H1 (cell line): Measurements from ENCODE around the gene FREM1. TPM values are rescaled to one million over a fixed set of nuclear protein-coding genes. Genes with fewer than 3 reads are reported as not detected.

Experiments
- CTCF ChIA-PET: fragments of 300-600 bp; sonication (Branson Sonifier 250); formaldehyde crosslinking; loops from one replicate; lab custom pipeline; 2021; ENCODE audit not compliant: partially characterized antibody; lab: Charles Lee
- POLR2A ChIA-PET: fragments of 300-600 bp; sonication (Branson Sonifier 250); formaldehyde crosslinking; loops from one replicate; lab custom pipeline; 2021; ENCODE audit warnings: inconsistent platforms; ENCODE audit not compliant: partially characterized antibody; lab: Charles Lee
- DNase-seq, 2 experiments: peaks; one replicate each; pipeline versions ENCODE4 v3.0.0 to v3.0.0-alpha.2; 2010 to 2022; ENCODE audit warnings: low spot score in 2 of 2, low read depth in 1 of 2, mixed read lengths in 1 of 2
- FAIRE-seq: peaks from 2 replicates; lab custom pipeline; 2011; peaks lifted over from hg19 to GRCh38; lab: Jason Lieb, UNC
- H2AFZ ChIP-seq: 2 replicates; pipeline ENCODE4 v1.8.1; 2012; ENCODE audit warnings: low read length, inconsistent platforms
- H2AK5ac ChIP-seq: 2 replicates; pipeline ENCODE4 v1.6.1; 2013; ENCODE audit warnings: low read depth, low read length
- H2BK120ac ChIP-seq: replicated peaks from 2 replicates; pipeline ENCODE3; 2013; ENCODE audit warnings: low read depth, low read length, inconsistent platforms
- H2BK12ac ChIP-seq: 2 replicates; pipeline ENCODE4 v1.6.1; 2013; ENCODE audit warnings: low read depth, low read length
- H2BK15ac ChIP-seq: 2 replicates; pipeline ENCODE4 v1.6.1; 2013; ENCODE audit warnings: low read length
- H2BK20ac ChIP-seq: 2 replicates; pipeline ENCODE4 v1.6.1; 2013; ENCODE audit warnings: low read length
- H2BK5ac ChIP-seq: 2 replicates; pipeline ENCODE4 v1.6.1; 2013; ENCODE audit warnings: low read depth, low read length
- H3K14ac ChIP-seq: 2 replicates; pipeline ENCODE4 v1.6.1; 2013; ENCODE audit warnings: inconsistent platforms; ENCODE audit not compliant: insufficient read length
- H3K18ac ChIP-seq: 2 replicates; pipeline ENCODE4 v1.6.1; 2013; ENCODE audit warnings: low read length; ENCODE audit errors: extremely low read depth
- H3K23ac ChIP-seq: 2 replicates; pipeline ENCODE4 v1.6.1; 2013; ENCODE audit warnings: inconsistent platforms; ENCODE audit not compliant: insufficient read length
- H3K23me2 ChIP-seq: 2 replicates; pipeline ENCODE4 v1.6.1; 2013; ENCODE audit warnings: low read depth, low read length
- H3K27ac ChIP-seq: 2 replicates; pipeline ENCODE4 v1.6.1; 2011; ENCODE audit warnings: low read depth, low read length, inconsistent platforms
- H3K27me3 ChIP-seq, 4 experiments: replicated peaks in 1 of 4; 1 replicate in 1 of 4; 2 replicates in 3 of 4; pipeline versions ENCODE4 v1.6.1 to v1.8.1; 2011 to 2013; ENCODE audit warnings: low read length in 3 of 4, mild to moderate bottlenecking in 3 of 4, inconsistent platforms in 2 of 4, mixed read lengths in 2 of 4, moderate library complexity in 1 of 4; ENCODE audit not compliant: control insufficient read depth in 3 of 4, insufficient read depth in 3 of 4; ENCODE audit errors: extremely low read depth in 1 of 4
- H3K36me3 ChIP-seq, 4 experiments: 2 replicates each; pipeline versions ENCODE4 v1.6.1 to v1.8.1; 2011 to 2013; ENCODE audit warnings: mild to moderate bottlenecking in 4 of 4, low read length in 3 of 4, moderate library complexity in 2 of 4, control low read depth in 1 of 4, inconsistent platforms in 1 of 4; ENCODE audit not compliant: insufficient read depth in 4 of 4, control insufficient read depth in 2 of 4
- H3K4ac ChIP-seq: replicated peaks from 2 replicates; pipeline ENCODE3; 2013; ENCODE audit warnings: low read length, low read depth, mixed read lengths, inconsistent platforms; ENCODE audit not compliant: insufficient read length
- H3K4me1 ChIP-seq, 4 experiments: replicated peaks in 1 of 4; 1 replicate in 1 of 4; 2 replicates in 3 of 4; pipeline versions ENCODE4 v1.6.1 to v1.8.1; 2011 to 2013; ENCODE audit warnings: low read length in 3 of 4, inconsistent platforms in 2 of 4, mixed read lengths in 1 of 4; ENCODE audit not compliant: insufficient read depth in 4 of 4, control insufficient read depth in 3 of 4
- H3K4me2 ChIP-seq, 2 experiments: 2 replicates each; pipeline versions ENCODE4 v1.6.1 to v1.8.1; 2011 to 2013; ENCODE audit warnings: low read depth in 2 of 2, low read length in 2 of 2, control low read depth in 1 of 2, inconsistent platforms in 1 of 2, mild to moderate bottlenecking in 1 of 2; ENCODE audit not compliant: insufficient read depth in 1 of 2
- H3K4me3 ChIP-seq, 4 experiments: fragments of 200-600, 300-600 bp in 1 of 4; sonication (generic), shearing (Covaris generic), sonication (Bioruptor Twin) in 1 of 4; 2 replicates each; pipeline versions ENCODE4 v1.5.1 to v1.8.1; 2011 to 2016; ENCODE audit warnings: low read length in 4 of 4, low read depth in 3 of 4, control low read depth in 2 of 4, inconsistent platforms in 2 of 4, mild to moderate bottlenecking in 2 of 4, mixed read lengths in 1 of 4, moderate library complexity in 1 of 4; ENCODE audit not compliant: insufficient read depth in 2 of 4; ENCODE audit errors: extremely low read depth in 1 of 4
- H3K56ac ChIP-seq: replicated peaks from 2 replicates; pipeline ENCODE3; 2013; ENCODE audit warnings: low read depth, mild to moderate bottlenecking, mixed read lengths, low read length, inconsistent platforms; ENCODE audit not compliant: insufficient read length
- H3K79me1 ChIP-seq: 2 replicates; pipeline ENCODE4 v1.6.1; 2013; ENCODE audit warnings: low read depth, low read length, control low read depth
- H3K79me2 ChIP-seq, 2 experiments: 2 replicates each; pipeline versions ENCODE4 v1.6.1 to v1.8.1; 2012 to 2013; ENCODE audit warnings: low read length in 2 of 2, mild to moderate bottlenecking in 2 of 2, inconsistent platforms in 1 of 2; ENCODE audit not compliant: insufficient read depth in 2 of 2, control insufficient read depth in 1 of 2
- H3K9ac ChIP-seq, 4 experiments: replicated peaks in 1 of 4; 1 replicate in 1 of 4; 2 replicates in 3 of 4; pipeline versions ENCODE4 v1.6.1 to v1.8.1; 2011 to 2013; ENCODE audit warnings: low read depth in 3 of 4, low read length in 3 of 4, control low read depth in 2 of 4, mild to moderate bottlenecking in 2 of 4, moderate library complexity in 2 of 4, inconsistent platforms in 1 of 4; ENCODE audit errors: extremely low read depth in 1 of 4
- H3K9me3 ChIP-seq, 2 experiments: 2 replicates each; pipeline versions ENCODE4 v1.6.1 to v1.8.1; 2012 to 2013; ENCODE audit warnings: mild to moderate bottlenecking in 2 of 2, moderate library complexity in 2 of 2, control low read depth in 1 of 2, inconsistent platforms in 1 of 2, low read depth in 1 of 2, low read length in 1 of 2, mixed read lengths in 1 of 2; ENCODE audit not compliant: insufficient read depth in 2 of 2
- H4K20me1 ChIP-seq, 2 experiments: replicated peaks in 1 of 2; 2 replicates each; pipeline versions ENCODE3 to v1.8.1; 2011 to 2013; ENCODE audit warnings: inconsistent platforms in 2 of 2, low read length in 2 of 2, mild to moderate bottlenecking in 1 of 2; ENCODE audit not compliant: insufficient read depth in 2 of 2, control insufficient read depth in 1 of 2
- H4K5ac ChIP-seq: 2 replicates; pipeline ENCODE4 v1.6.1; 2013; ENCODE audit warnings: low read length, low read depth, mixed read lengths, inconsistent platforms; ENCODE audit not compliant: insufficient read length
- H4K8ac ChIP-seq: 2 replicates; pipeline ENCODE4 v1.8.0; 2013; ENCODE audit warnings: mild to moderate bottlenecking, moderate library complexity, low read length, inconsistent platforms; ENCODE audit not compliant: insufficient read depth; ENCODE audit errors: extremely low read depth
- H4K91ac ChIP-seq: replicated peaks from 2 replicates; pipeline ENCODE3; 2013; ENCODE audit warnings: low read length, mixed read lengths, inconsistent platforms; ENCODE audit not compliant: insufficient read length
- HDAC6 ChIP-seq: IDR thresholded peaks from one replicate; pipeline ENCODE4 v1.7.1; 2012; ENCODE audit warnings: low read depth, mild to moderate bottlenecking, inconsistent platforms, low read length, moderate library complexity
- KDM5A ChIP-seq: fragments of 200-600 bp; IDR thresholded peaks from 2 replicates; pipeline ENCODE4 v1.7.1; 2012; ENCODE audit warnings: mild to moderate bottlenecking, low read length, inconsistent platforms, mixed read lengths
- MAFK ChIP-seq: IDR thresholded peaks from 2 replicates; pipeline ENCODE4 v1.6.1; 2012; ENCODE audit warnings: low read depth, mild to moderate bottlenecking, improper control_type of control experiment, low read length
- MAX ChIP-seq: IDR thresholded peaks from 2 replicates; pipeline ENCODE4 v1.6.1; 2012; ENCODE audit warnings: inconsistent platforms
- NANOG ChIP-seq: IDR thresholded peaks from 2 replicates; pipeline ENCODE4 v1.6.1; 2011; ENCODE audit warnings: low read length, low read depth, mild to moderate bottlenecking, inconsistent platforms; ENCODE audit not compliant: insufficient read depth, poor library complexity, severe bottlenecking
- POU5F1 ChIP-seq: IDR thresholded peaks from 2 replicates; pipeline ENCODE4 v1.6.1; 2011; ENCODE audit warnings: low read depth, mild to moderate bottlenecking, low read length, moderate library complexity
- RNF2 ChIP-seq: fragments of 200-900, 300-1000 bp; sonication (generic); IDR thresholded peaks from 2 replicates; pipeline ENCODE4 v1.7.1; 2016; ENCODE audit warnings: borderline replicate concordance, low read depth, mild to moderate bottlenecking, antibody characterized with exemption, low read length; ENCODE audit not compliant: poor library complexity, severe bottlenecking; ENCODE audit errors: missing control alignments
- WGBS, 2 experiments: shearing (Covaris generic) in 1 of 2; methylation state at CpG; one replicate each; pipeline versions ENCODE4 v1.1.6 to v1.1.7; 2013 to 2015; ENCODE audit warnings: low lambda C conversion rate in 2 of 2, mixed read lengths in 2 of 2, inconsistent platforms in 1 of 2, low coverage in 1 of 2, missing lambda C conversion rate in 1 of 2; ENCODE audit not compliant: insufficient replicate concordance in 2 of 2, insufficient coverage in 1 of 2, insufficient read length in 1 of 2; ENCODE audit errors: extremely low coverage in 1 of 2, missing lambda C conversion rate in 1 of 2; 5-methylcytosine and 5-hydroxymethylcytosine counted together
- polyA plus RNA-seq, 7 experiments: library from polyadenylated mRNA; depleted of rRNA in 3 of 7; stranded (reverse) in 5 of 7; unstranded in 2 of 7; fragments of >200 nt in 5 of 7; fragments of 200-250 nt in 2 of 7; gene quantifications; 1 replicate in 5 of 7; 2 replicates in 1 of 7; 4 replicates in 1 of 7; pipeline versions ENCODE4 v1.2.1 to v1.2.3, GENCODE V29; 2011 to 2013; ENCODE audit warnings: missing spikeins in 2 of 7, mixed read lengths in 2 of 7
- total RNA-seq: library from RNA; stranded (reverse); fragmentation: NEBNext Ultra II Directional; extraction: Animal tissue kit (Norgen Biotek cat#: 25700); gene quantifications from 2 replicates; pipeline ENCODE4 v1.2.1, GENCODE V29; 2021
- TF ChIP-seq, protein P1 (sequence below): IDR thresholded peaks from 2 replicates; pipeline ENCODE4 v1.6.1; 2011; ENCODE audit warnings: low read length, improper control_type of control experiment

The FREM1 gene
- total and polyA plus RNA-seq, 2 of the 8 experiments (the other 6 are each of a cell fraction or from before 2014, with no cell fraction given), result 2.6 to 3.1 TPM

DNA sequence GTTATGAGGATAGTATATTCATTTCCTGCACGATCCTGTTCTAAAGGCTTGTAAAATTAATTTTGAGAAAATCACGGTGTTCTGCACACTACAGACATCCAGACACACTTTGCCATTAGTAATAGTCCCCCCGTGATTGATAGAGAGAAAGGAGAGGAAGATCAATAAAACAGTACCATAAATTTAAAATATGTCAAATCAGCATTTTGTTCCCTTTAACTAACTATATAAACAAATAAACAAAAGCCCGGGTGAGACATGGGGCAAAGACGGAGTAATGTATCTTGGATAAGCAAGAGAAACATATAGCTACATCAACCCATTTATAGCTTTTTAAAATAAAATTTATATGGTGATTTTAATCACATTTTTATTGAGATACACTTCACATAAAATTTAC is 177.1 kb downstream of the FREM1 start:
- H3K14ac ChIP-seq, result no peak overlapping the region
- H4K5ac ChIP-seq, result no peak overlapping the region
- no peak overlapping the region for H2BK12ac ChIP-seq
- no peak overlapping the region for H2AK5ac ChIP-seq
- H3K79me1 ChIP-seq, result no peaks in the 10 kb centered on the region
- H4K20me1 ChIP-seq, result no peaks in the 10 kb centered on the region
- H3K4me1 ChIP-seq, result no peaks in the 10 kb centered on the region
- no peaks in the 10 kb centered on the region for H3K9me3 ChIP-seq
- H3K9ac ChIP-seq, result no peak overlapping the region
- H3K79me2 ChIP-seq, result no peaks in the 10 kb centered on the region
- no peak overlapping the region for H3K18ac ChIP-seq
- no peak overlapping the region for H2BK20ac ChIP-seq
- no peak overlapping the region for H3K27ac ChIP-seq
- no peak overlapping the region for H3K56ac ChIP-seq
- no peak for DNase-seq
- no peak overlapping the region for H2BK5ac ChIP-seq
- no peak overlapping the region for H3K23ac ChIP-seq
- H3K4me2 ChIP-seq, result no peak overlapping the region
- TF ChIP-seq KDM5A, result no peak
- TF ChIP-seq NANOG, result no peak
- TF ChIP-seq, protein P1, sequence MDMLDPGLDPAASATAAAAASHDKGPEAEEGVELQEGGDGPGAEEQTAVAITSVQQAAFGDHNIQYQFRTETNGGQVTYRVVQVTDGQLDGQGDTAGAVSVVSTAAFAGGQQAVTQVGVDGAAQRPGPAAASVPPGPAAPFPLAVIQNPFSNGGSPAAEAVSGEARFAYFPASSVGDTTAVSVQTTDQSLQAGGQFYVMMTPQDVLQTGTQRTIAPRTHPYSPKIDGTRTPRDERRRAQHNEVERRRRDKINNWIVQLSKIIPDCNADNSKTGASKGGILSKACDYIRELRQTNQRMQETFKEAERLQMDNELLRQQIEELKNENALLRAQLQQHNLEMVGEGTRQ, result no peak
- no peak for TF ChIP-seq RNF2
- TF ChIP-seq HDAC6, result no peak
- TF ChIP-seq MAFK, result peak; percentile 68; the same call in 1 of the 2 replicates
- no peak for TF ChIP-seq MAX
- TF ChIP-seq POU5F1, result no peak
- TF ChIP-seq, all 59 proteins: peak for 1
- H2BK15ac ChIP-seq, result no peak overlapping the region
- no peak overlapping the region for H2AFZ ChIP-seq
- no peaks in the 10 kb centered on the region; the same call in 1 of the 2 replicates for H3K23me2 ChIP-seq
- H2BK120ac ChIP-seq, result no peak overlapping the region
- H3K4me3 ChIP-seq, result no peak overlapping the region
- CTCF ChIA-PET, result interaction anchor here (1.4 to 1.5 kb wide), 2 partner anchors 41 to 291 kb away, joined by 3 to 4 read pairs; no protein-coding TSS in a partner anchor
- no peak for FAIRE-seq
- 90% methylated on average over 5 of the region's 5 CpGs; no CpG with 5 or more reads in 1 of the 2 experiments for WGBS, 2 experiments
- H3K27me3 ChIP-seq, result no peaks in the 10 kb centered on the region; a peak in 1 of 7 replicates
- H4K91ac ChIP-seq, result no peak overlapping the region
- no peak overlapping the region for H3K4ac ChIP-seq
- H4K8ac ChIP-seq, result no peak overlapping the region
- H3K36me3 ChIP-seq, result no peaks in the 10 kb centered on the region
- POLR2A ChIA-PET, result no interaction called here
